GM18870 (cell line): Measurements from ENCODE around the gene ARHGEF17.

Experiments
- ATAC-seq: cut with Tn5 transposase; IDR thresholded peaks from one replicate; pipeline ENCODE4 v1.9.1; 2021; ENCODE audit warnings: moderate library complexity; ENCODE audit not compliant: unreplicated experiment

Gene ARHGEF17

DNA sequence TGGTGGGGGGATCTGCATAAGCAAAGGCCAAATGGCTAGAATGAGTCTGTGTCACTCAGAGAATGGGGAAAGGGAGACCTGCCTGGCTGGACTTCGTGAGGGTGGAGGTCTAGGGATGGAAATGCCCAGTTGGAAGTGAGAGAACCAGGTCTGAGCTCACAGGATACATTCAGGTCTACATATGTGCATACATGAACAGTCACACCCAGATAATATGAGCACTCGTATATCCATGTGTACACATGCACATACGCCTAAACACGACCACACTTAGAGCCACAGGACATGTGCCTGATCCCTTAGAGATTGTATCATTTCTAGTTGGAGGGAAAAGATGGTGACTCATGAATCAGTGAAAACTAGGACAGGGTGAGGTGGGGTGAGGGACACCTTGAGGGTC lies 47.0 kb downstream of the ARHGEF17 start:
- no peak for ATAC-seq

DNA sequence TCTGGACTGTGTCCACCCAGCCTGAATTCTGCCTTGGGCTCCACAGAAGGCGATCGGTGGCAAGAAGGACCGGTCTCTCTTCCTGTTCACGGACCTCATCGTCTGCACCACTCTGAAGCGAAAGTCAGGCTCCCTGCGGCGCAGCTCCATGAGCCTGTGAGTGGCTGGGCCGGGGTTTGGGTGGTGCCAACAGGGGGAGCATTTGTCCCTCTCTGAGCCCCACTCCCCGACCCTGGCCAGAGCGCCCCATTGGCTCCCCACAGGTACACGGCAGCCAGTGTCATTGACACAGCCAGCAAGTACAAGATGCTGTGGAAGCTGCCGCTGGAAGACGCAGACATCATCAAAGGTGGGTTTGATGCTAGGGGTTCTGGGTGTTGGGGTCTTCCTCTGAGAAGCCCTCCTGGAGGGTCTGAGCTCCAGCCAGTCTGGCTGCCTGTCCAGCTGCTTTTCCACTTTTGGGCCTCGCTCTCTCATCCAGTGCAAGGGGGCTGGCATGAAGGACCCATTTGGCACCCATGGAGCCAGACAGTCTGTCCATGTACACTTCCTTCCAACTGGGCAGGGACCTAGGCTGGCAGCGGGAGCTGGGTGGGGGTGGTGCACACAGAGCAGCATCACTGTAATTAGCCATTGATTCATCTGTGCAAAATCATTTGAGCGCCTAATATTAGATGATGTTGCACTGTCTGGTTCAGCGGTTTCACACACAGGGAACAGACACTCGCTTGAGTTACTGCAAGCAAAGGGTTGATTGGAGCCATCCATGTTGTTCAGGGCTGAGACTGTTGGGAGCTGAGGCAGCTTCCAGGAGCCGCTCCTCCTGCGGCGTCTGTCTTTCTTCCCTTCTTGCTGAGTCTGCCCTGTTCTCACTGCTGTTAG lies 49.1 kb downstream of the ARHGEF17 start:
- no peak for ATAC-seq

DNA sequence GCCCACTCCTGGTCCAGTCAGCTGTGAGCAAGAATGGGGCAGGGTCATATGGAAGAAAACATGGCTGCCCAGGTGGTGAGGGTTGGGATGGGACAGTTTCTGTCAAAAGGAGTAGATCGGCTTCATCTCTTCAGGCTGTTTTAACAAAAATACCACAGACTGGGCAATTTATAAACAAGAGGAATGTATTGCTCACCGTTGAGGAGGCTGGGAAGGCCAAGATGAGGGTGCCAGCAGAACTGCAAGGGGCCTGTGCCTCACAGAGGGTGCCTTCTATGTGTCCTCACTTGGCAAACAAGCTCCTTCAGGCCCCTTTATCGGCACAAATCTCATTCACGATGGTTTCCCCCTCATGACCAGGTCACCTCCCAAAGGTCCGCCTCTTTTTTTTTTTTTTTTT lies 50.0 kb downstream of the ARHGEF17 start:
- ATAC-seq = no peak

DNA sequence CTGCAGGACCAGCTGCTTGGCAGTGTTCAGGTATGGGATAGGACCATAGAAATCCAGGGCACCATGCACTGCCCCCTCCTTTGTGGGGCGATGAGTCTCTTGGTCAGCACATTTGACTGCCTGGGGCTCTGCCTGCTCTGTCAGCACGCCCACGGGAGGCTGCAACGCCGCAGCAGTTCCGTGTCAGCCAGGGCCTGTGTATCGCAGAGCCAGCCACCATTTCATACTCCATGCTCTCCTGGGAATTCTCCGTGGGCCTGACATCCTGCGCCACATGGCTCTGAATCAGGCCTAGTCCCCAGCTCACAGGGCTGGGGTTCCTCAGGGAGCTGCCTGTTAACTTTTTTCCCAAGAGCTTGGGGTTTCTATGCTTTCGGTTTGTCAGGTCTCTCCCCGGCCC lies 51.3 kb downstream of the ARHGEF17 start:
- no peak for ATAC-seq

DNA sequence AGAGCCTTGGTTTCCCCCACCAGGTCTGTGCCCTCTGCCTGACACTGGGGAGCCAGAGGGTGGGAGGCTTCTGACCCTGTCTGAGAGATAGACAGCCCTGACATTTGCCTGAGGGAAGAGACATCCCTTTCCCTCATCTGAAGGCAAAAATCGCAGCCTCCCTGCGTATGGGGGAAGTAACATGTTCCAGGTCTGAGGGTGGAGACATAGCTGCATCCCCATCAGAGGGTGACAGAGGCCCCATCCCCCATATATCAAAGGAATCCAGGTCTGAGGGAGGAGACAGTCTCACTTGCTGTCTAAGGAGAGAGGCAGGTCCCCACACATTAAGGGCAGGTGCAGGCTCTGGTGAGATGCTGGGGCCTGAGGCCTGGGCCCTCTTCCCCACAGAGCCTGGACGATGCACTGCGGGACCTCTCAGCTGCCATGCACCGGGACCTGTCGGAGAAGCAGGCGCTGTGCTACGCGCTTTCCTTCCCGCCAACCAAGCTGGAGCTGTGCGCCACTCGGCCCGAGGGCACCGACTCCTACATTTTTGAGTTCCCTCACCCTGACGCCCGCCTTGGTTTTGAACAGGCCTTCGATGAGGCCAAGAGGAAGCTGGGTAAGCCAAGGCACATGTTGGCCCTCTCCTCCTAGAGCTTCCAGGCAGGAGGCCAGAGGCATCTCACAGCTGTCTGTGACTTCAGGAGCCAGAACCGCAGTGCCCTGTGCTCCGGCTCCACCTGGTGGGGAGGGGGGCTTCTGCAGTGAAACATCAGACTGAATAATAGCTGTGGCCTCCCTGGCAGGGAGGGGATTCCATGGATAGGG lies 52.1 kb downstream of the ARHGEF17 start:
- ATAC-seq = no peak

DNA sequence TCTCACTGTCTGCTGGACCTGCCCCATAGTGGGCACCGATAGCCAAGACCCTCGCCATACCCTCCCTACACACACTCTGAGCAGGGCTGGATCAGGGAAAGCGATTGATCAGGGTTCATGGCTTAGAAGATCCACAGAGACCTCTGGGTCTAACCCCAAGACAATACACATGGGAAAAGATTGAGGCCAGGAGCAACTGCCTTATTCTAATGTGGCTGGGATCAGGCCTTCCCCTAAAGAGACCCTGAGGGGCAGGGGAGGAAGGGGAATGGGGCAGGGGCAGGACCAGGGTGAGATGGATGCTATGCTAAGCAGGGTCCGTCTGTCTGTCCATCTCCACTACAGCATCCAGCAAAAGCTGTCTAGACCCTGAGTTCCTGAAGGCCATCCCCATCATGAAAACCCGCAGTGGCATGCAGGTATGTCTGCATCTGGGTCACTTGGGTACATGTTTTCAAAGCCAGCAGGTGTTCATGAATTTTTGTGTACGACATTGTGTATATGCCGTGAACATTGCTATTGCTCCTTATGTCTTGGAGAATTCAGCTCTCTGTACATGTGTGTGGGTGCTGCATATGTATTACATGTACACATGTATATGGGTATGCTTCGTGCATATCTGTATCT lies 52.8 kb downstream of the ARHGEF17 start:
- ATAC-seq = no peak

DNA sequence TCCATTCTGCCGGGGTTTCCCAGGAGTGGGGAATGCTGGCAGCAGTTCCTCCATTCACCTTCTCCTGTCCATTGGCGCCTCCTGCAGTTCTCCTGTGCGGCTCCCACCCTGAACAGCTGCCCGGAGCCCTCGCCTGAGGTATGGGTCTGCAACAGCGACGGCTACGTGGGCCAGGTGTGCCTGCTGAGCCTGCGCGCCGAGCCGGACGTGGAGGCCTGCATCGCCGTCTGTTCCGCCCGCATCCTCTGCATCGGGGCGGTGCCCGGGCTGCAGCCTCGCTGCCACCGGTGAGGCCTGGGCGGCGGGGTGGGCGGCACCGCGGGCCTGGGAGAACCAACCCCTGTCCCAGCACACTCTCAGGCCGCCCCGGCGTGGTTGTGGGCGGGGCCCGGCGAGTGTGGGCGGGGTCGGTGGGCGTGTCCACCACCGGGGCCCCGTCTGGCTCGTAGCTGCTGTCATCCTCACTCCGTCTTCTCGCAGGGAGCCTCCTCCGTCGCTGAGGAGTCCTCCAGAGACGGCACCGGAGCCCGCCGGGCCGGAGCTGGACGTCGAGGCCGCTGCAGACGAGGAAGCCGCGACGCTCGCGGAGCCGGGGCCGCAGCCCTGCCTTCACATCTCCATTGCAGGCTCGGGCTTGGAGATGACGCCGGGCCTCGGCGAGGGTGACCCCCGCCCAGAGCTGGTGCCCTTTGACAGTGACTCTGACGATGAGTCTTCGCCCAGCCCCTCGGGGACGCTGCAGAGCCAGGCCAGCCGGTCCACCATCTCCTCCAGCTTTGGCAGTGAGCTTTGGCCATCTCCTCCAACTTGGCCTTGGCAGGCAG lies 54.1 kb downstream of the ARHGEF17 start:
- ATAC-seq = no peak

DNA sequence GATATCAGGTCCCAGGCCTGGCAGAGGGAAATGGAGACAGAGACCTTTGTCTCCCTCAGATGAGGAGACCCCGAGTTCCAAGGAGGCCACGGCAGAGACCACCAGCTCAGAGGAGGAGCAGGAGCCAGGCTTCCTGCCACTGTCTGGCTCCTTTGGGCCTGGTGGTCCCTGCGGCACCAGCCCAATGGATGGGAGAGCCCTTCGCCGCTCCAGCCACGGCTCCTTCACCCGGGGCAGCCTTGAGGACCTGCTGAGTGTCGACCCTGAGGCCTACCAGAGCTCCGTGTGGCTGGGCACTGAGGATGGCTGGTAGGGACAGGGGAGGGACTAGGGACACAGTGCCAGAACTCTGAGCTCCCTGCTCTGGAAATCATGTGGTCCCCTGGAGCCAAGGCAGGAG lies 55.1 kb downstream of the ARHGEF17 start:
- ATAC-seq = no peak

DNA sequence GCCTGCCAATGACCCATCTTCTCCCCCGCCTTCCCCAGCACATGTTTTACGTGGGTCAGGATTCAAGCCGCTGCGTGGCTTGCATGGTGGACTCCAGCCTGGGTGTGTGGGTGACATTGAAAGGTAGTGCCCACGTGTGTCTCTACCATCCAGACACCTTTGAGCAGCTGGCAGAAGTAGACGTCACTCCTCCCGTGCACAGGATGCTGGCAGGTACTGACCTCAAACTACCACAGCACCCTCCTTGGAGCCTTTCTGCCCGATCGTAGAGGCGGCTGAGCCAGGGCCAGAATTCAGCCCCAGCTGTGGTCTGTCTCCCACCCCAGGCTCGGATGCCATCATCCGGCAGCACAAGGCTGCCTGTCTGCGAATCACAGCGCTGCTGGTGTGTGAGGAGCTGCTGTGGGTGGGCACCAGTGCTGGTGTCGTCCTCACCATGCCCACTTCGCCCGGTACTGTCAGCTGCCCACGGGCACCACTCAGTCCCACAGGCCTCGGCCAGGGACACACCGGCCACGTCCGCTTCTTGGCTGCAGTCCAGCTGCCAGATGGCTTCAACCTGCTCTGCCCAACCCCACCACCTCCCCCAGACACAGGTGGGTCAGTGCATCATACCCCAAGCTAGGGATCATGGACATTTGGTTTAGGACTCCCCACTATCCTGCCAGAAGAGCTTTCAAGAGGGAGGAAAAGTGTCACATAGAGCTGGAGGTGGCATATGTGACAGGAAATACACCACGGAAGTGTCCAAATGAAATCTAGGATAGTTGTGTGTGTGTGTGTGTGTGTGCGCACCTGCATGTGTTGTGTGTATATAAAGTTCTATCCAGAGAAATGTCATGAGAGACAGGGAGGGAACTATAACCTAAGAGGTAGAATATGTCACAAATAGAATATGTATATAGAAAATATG lies 57.5 kb downstream of the ARHGEF17 start:
- no peak for ATAC-seq

DNA sequence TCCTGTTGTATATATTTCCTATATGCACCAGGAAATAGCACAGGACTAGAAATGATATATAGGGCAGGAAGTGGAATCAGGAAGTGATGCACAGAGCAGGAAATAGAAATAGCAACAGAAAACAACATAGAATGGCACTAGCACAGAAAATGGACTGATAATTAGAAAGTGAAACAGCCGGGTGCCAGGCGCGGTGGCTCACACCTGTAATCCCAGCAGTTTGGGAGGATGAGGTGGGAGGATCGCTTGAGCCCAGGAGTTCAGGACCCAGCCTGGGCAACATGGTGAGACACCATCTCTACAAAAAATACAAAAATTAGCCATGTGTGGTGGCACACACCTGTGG lies 58.2 kb downstream of the ARHGEF17 start:
- no peak for ATAC-seq

DNA sequence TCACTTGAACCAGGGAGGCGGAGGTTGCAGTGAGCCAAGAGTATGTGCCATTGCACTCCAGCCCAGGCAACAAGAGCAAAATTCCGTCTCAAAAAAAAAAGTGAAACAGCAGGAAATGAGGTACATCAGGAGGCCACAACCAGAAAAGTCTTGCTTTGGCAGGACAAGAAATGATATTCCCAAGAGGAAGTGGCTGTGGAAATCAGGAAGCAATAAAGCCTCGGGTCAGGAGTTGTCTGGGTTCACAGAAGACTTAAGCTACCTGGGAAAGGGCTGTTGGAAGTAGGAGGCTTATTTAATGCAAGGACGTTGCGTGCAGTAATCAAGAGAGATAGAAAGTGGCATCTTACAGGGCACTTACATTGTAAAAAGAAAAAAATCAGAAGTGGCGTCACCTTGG lies 58.9 kb downstream of the ARHGEF17 start:
- no peak for ATAC-seq

DNA sequence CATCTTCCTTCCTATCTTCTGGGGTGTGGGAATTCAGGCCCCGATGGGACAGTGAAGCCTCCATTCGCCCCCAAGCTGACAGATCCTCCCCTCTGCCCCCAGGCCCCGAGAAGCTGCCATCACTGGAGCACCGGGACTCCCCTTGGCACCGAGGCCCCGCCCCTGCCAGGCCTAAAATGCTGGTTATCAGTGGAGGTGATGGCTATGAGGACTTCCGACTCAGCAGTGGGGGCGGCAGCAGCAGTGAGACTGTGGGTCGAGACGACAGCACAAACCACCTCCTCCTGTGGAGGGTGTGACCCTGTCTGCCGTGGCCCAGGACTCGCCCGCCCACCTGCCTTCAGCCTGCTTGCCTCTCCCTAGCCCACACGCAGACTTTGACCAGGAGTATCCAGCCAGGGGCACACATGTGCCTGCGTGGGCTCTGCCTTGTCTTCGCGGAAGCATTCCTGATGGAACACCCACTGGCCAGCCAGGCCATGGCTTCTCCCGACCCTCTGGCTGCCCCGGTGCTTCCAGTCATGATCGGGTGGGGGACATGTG lies 59.5 kb downstream of the ARHGEF17 start:
- no peak for ATAC-seq

DNA sequence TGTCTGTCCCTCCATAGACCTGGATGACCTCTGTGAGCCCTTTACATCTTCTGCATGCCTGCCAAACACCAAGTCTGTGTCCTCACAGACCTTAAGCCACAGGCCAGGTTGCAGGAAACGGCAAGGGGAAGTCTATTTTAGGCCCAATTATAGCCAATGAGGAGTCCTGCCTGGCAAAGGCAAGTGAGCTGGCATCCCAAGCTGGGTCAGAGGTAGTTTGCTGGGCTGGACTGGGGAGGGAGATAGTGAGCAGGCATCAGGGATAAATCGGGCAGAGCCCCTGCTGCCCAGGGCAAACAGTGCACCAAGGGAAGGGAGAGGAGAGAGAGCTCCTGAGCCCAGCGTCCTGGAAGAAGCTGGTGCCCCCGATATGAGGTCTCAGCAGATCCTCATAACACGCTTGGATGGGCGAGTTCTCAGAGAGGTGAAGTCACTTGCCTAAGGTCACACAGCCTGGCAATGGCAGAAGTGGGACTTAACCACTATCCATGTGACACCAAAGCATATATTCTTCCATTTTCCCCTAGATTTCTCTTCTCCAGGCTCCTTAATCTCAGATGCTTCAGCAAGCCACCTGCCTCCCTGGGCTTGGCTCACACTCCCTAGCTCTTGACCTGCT lies 64.4 kb downstream of the ARHGEF17 start:
- ATAC-seq = no peak

DNA sequence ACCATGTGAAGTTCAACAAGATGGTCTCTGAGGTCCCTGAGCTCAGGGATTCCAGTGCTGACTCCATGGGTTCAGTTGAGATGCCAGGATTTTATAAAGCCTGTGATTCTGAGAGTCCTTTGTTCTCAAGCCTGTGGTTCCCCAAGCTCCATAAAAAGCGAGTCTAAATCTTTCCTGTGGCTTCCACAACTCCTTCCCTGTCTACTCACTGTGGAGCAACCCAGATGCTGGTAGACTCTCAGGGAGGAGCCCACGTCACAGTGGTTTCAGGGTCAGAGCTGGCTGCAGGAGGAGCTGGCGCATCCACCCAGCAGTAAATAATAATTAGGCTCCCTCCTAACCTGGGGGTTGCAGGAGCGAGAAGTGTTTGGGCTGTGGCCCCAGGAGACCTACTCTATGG lies 66.1 kb downstream of the ARHGEF17 start:
- ATAC-seq = no peak

DNA sequence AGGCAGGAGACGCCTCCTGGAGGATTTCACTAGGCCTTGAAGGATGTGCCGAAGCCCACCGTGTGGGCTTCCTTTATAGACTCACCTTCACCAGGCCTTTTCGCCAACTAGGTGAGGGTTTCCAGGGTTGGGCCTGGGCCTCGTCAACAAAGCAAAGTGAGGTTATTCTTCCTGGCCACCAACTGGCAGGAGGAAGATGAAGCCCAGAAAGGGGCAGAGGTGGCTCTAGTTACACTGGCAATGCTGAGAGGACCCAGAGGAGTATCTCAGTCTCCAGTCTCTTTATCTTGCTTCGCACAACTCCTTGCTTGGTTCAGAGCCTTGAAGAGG lies 67.7 kb downstream of the ARHGEF17 start:
- ATAC-seq = no peak

DNA sequence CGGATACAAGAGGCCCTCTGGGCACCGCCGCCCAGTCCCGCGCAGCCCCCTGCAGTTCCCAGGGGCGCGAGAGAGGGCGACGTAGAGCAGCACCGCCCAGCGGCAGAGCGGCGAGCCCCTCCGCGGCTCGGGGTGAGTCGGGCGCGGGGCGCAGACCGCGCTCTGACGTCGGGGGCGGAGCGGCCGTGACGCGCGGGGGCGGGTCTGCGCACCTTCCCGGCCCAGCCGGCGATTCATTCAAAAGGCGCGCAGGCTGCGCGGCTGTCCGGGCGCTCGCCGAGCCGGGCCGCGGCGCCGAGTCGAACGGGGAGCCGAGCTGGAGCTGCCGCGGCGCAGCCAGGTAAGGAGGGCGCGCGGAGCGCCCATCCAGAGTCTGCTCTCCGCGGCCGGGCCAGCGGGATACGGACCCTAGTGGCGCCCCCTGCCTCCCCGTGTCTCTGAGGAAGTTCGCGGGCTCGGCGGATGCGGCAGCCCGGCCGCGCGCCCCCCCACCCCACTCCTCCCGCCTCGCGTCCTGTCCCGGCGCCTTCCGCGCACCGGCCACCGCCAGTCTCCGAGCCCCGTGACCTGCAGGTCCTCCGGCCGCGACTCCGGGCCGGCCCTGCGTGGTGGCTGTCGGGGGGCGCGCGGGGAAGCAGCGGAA lies 68.2 kb downstream of the ARHGEF17 start, which contains the start of gene RELT:
RELT (plus strand) TSS at position 240 of the 643 bp plus-strand sequence. CDS start 12,738 bp downstream, outside the sequence.
- peak; percentile 53 for ATAC-seq

DNA sequence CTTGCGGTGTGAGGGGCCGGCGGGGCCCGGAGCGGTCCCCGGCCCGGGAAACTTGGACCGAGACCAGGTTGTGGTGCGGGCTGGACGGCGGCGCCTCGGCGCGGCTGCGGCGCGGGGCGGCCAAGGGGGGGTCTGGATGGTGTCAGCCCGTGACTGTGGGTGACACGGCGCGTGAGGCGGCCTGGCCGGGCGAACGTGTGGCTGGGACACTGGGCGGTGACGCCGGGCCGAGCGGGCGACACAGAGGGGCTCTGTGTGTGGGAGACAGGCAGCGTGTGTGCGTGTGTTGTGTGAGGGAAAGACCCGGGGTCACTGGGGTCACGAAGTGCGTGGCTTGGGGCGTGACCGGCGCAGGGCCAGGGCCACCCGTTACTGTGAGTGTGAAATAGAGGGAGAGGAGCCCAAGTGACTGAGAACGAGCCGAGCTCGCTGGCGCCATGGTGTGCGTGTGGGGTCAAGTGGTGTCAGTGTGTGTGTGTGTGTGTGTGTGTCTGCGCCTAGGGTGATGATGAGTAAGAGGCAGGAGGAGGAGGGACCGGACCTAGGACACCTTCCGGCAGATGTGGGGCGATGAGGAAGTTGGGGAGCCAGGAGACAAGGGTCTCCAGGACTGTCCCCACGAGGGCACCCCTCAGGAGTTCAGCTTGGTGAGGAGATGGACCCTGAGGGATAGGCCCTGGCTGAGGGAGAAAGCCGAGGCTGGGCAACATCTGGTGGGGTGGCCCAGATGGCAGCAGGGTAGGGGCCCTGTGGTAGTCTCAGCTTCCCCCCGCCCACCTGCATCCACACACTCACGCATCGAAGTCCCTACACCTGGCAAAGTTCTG lies 68.9 kb downstream of the ARHGEF17 start:
- ATAC-seq = peak; percentile 28
